Endothelial cell of hepatic sinusoid (primary cell): ENCODE results near the gene CLC.

ENCODE experiments used
- in situ Hi-C: cut with HindIII; loops from 2 replicates; pipeline ENCODE4 v1.10.0; 2017; ENCODE audit warnings: low sequenced_read_pairs

CLC gene

GRCh38 chr19:39681416-39681815, 56.4 kb downstream of the CLC start:
- in situ Hi-C loops, result loop anchor here (5.0 kb wide), 2 partner anchors 51 to 69 kb away; no protein-coding TSS in a partner anchor
